Neuronal stem cell (in vitro differentiated cells): ENCODE results near the gene CHMP4A.

Source experiments
- DNase-seq: peaks from one replicate; pipeline ENCODE4 v3.0.0-alpha.2; 2013; ENCODE audit warnings: low spot score
- H2AFZ ChIP-seq: one replicate; pipeline ENCODE4 v1.6.1; 2013; ENCODE audit warnings: mild to moderate bottlenecking, low read length, inconsistent platforms
- H2AK5ac ChIP-seq: 2 replicates; pipeline ENCODE4 v1.6.1; 2013; ENCODE audit warnings: low read depth, mild to moderate bottlenecking, inconsistent platforms, low read length, moderate library complexity, mixed read lengths
- H2BK120ac ChIP-seq: 2 replicates; pipeline ENCODE4 v1.6.1; 2013; ENCODE audit warnings: low read depth, mild to moderate bottlenecking, inconsistent platforms, low read length, moderate library complexity, mixed read lengths
- H2BK12ac ChIP-seq: one replicate; pipeline ENCODE4 v1.6.1; 2013; ENCODE audit warnings: low read length, inconsistent platforms
- H2BK15ac ChIP-seq: 2 replicates; pipeline ENCODE4 v1.6.1; 2013; ENCODE audit warnings: mild to moderate bottlenecking, low read length, inconsistent platforms, mixed read lengths
- H2BK5ac ChIP-seq: one replicate; pipeline ENCODE4 v1.6.1; 2013; ENCODE audit warnings: inconsistent platforms, mild to moderate bottlenecking, low read length, moderate library complexity
- H3K14ac ChIP-seq: one replicate; pipeline ENCODE4 v1.6.1; 2013; ENCODE audit warnings: low read length, inconsistent platforms
- H3K18ac ChIP-seq: 2 replicates; pipeline ENCODE4 v1.6.1; 2013; ENCODE audit warnings: low read length, inconsistent platforms
- H3K23ac ChIP-seq: 2 replicates; pipeline ENCODE4 v1.6.1; 2013; ENCODE audit warnings: low read depth, mild to moderate bottlenecking, mixed read lengths, low read length, inconsistent platforms; ENCODE audit not compliant: poor library complexity
- H3K27ac ChIP-seq: replicated peaks from 3 replicates; pipeline ENCODE4 v1.5.1; 2013; ENCODE audit warnings: low read length, inconsistent platforms
- H3K27me3 ChIP-seq, 3 experiments: 2 replicates each; pipeline ENCODE4 v1.6.1; 2013; ENCODE audit warnings: low read length in 3 of 3, mild to moderate bottlenecking in 2 of 3, inconsistent platforms in 1 of 3, low read depth in 1 of 3, mixed read lengths in 1 of 3, moderate library complexity in 1 of 3; ENCODE audit not compliant: control insufficient read depth in 3 of 3, insufficient read depth in 3 of 3
- H3K36me3 ChIP-seq, 2 donors: replicated peaks in 1 of 2; 2 replicates each; pipeline ENCODE4 v1.6.1; 2013; ENCODE audit warnings: low read length in 2 of 2; ENCODE audit not compliant: control insufficient read depth in 2 of 2, insufficient read depth in 2 of 2
- H3K4ac ChIP-seq: 2 replicates; pipeline ENCODE4 v1.6.1; 2013; ENCODE audit warnings: inconsistent platforms, mild to moderate bottlenecking, low read length, moderate library complexity
- H3K4me1 ChIP-seq, 2 donors: 1 replicate in 1 of 2; 2 replicates in 1 of 2; pipeline ENCODE4 v1.6.1; 2013; ENCODE audit warnings: low read length in 2 of 2, low read depth in 1 of 2; ENCODE audit not compliant: control insufficient read depth in 2 of 2, insufficient read depth in 1 of 2
- H3K4me2 ChIP-seq: one replicate; pipeline ENCODE4 v1.6.1; 2013; ENCODE audit warnings: mild to moderate bottlenecking, low read length, inconsistent platforms; ENCODE audit not compliant: insufficient read depth, poor library complexity, severe bottlenecking
- H3K4me3 ChIP-seq, 2 donors: 2 replicates each; pipeline ENCODE4 v1.5.1; 2013; ENCODE audit warnings: low read length in 2 of 2, mild to moderate bottlenecking in 2 of 2, inconsistent platforms in 1 of 2, moderate library complexity in 1 of 2
- H3K79me1 ChIP-seq: one replicate; pipeline ENCODE4 v1.6.1; 2013; ENCODE audit warnings: low read depth, mild to moderate bottlenecking, inconsistent platforms, low read length, moderate library complexity
- H3K9ac ChIP-seq: one replicate; pipeline ENCODE4 v1.6.1; 2013; ENCODE audit warnings: mild to moderate bottlenecking, low read depth, low read length, inconsistent platforms; ENCODE audit not compliant: poor library complexity
- H3K9me3 ChIP-seq, 2 donors: replicated peaks in 1 of 2; 2 replicates each; pipeline versions ENCODE3 to v1.6.1; 2013; ENCODE audit warnings: low read length in 2 of 2, mild to moderate bottlenecking in 2 of 2, inconsistent platforms in 1 of 2, low read depth in 1 of 2, mixed read lengths in 1 of 2, moderate library complexity in 1 of 2; ENCODE audit not compliant: control insufficient read depth in 2 of 2, insufficient read depth in 1 of 2
- H4K8ac ChIP-seq: one replicate; pipeline ENCODE4 v1.6.1; 2013; ENCODE audit warnings: low read depth, mild to moderate bottlenecking, inconsistent platforms, low read length, moderate library complexity
- H4K91ac ChIP-seq: one replicate; pipeline ENCODE4 v1.6.1; 2013; ENCODE audit warnings: low read length, low read depth, mild to moderate bottlenecking, inconsistent platforms; ENCODE audit not compliant: poor library complexity
- WGBS, 2 donors: extraction: QIAGEN DNeasy Blood & Tissue Kit; methylation state at CpG; one replicate each; pipeline ENCODE4 v1.1.7; 2013; ENCODE audit warnings: missing lambda C conversion rate in 2 of 2, mixed read lengths in 1 of 2; ENCODE audit not compliant: insufficient read length in 2 of 2, insufficient replicate concordance in 1 of 2; ENCODE audit errors: extremely low coverage in 2 of 2; 5-methylcytosine and 5-hydroxymethylcytosine counted together

The CHMP4A gene

DNA sequence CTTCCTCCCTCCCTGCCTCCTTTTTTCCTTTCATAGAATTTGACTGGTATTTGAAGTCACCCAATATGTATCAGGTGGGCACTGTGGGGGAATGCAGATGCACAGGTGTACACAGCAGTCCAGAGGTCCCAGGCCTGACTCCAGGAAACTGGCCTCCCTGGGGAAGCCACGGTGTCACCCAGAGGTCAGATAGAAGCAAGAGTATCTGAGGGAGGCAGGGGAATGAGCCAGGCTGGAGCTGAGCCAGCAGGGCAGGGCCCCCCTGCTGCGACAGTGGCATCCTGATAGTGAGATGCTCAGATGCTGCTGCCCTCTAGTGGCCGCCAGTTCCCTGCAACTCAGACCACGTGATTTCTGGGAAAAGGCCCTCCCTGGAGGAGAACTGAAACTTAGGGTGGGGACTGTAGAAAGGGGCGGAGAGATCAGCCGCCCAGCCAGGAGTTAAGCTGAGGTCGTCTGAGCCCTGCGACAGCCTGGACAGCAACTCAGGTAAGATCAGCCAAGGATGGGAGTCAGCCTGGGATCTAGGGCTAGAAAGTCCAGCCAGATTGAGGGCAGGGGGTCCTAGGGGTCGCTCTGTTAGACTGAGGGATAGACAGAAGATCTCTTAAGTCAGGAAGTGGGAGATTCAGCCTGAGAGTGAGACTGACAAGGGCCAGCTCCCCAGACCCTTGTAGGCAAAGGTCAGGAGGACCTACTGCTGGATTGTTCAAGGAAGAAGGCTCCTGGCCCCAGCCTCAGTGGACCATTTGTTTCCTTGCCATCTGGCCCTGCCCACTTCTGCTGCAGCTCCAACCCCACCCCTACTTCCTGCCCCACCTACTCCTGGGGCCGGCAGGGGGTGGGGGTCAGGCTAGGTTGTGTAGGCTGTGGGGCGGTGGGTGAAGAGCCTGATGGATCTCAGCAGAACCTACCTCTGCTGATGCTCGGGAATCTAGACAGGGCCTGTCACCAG lies 52.2 kb downstream of the CHMP4A start, which contains the start of gene IRF9:
IRF9 (plus strand) TSS at position 416 of the 955 bp plus-strand sequence. CDS start 880 bp downstream, outside the sequence.
- H3K79me1 ChIP-seq: no peaks in the 10 kb centered on the region
- H2BK12ac ChIP-seq: no peak within 1 kb of the TSS
- H2AK5ac ChIP-seq: peak within 1 kb of the TSS; percentile 82
- peak within 1 kb of the TSS; percentile 37 for H3K23ac ChIP-seq
- H3K4me3 ChIP-seq: peak within 1 kb of the TSS in 1 of 2 donors; percentile 50
- H2BK5ac ChIP-seq: peak within 1 kb of the TSS; percentile 19
- H4K91ac ChIP-seq: no peak within 1 kb of the TSS
- no peaks in the 10 kb centered on the region for H3K9me3 ChIP-seq
- H4K8ac ChIP-seq: no peak within 1 kb of the TSS
- peak; percentile 97 for DNase-seq
- H2AFZ ChIP-seq: peak within 1 kb of the TSS; percentile 78
- H3K36me3 ChIP-seq: peaks cover 42 to 73% of the 10 kb centered on the region in 2 donors
- peak within 1 kb of the TSS; percentile 70 for H3K27ac ChIP-seq
- H3K4me1 ChIP-seq: peaks cover 7 to 13% of the 10 kb centered on the region in 2 donors
- H3K4me2 ChIP-seq: peak within 1 kb of the TSS; percentile 58
- H3K9ac ChIP-seq: peak within 1 kb of the TSS; percentile 82
- no peak within 1 kb of the TSS for H2BK120ac ChIP-seq
- H3K18ac ChIP-seq: peak within 1 kb of the TSS; percentile 70
- H3K4ac ChIP-seq: no peak within 1 kb of the TSS
- H3K27me3 ChIP-seq: no peaks in the 10 kb centered on the region
- no peak within 1 kb of the TSS for H2BK15ac ChIP-seq
- WGBS, 2 donors: no CpG with 5 or more reads among the region's 12 CpGs
- H3K14ac ChIP-seq: peak within 1 kb of the TSS; percentile 17

DNA sequence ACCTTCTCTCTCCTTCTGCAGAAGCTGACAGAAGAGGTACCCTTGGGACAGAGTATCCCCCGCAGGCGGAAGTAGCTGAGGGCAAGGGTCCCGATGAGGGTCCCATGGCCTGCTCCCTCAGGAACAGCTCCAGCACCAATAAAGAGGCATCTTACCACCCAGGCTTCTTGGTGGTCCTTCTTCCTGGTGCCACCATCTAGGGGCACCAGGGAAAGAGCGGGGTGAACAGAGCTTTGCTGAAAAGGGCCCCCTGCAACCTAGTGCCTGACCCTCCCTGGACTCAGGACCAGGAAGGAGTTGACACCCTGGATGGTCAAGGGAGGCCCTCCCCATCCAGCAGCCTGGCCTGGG lies 52.8 kb downstream of the CHMP4A start:
- no peaks in the 10 kb centered on the region for H3K79me1 ChIP-seq
- peaks cover 43 to 73% of the 10 kb centered on the region in 2 donors for H3K36me3 ChIP-seq
- no peak overlapping the region for H3K4me2 ChIP-seq
- no peak overlapping the region for H3K23ac ChIP-seq
- no CpG with 5 or more reads among the region's 4 CpGs for WGBS, 2 donors
- DNase-seq: no peak
- H2BK5ac ChIP-seq: no peak overlapping the region
- no peak overlapping the region for H4K8ac ChIP-seq
- H3K4ac ChIP-seq: no peak overlapping the region
- peaks cover 7 to 13% of the 10 kb centered on the region in 2 donors for H3K4me1 ChIP-seq
- no peaks in the 10 kb centered on the region for H3K9me3 ChIP-seq
- H3K9ac ChIP-seq: no peak overlapping the region
- no peak overlapping the region for H2BK12ac ChIP-seq
- no peak overlapping the region for H3K27ac ChIP-seq
- H3K27me3 ChIP-seq: no peaks in the 10 kb centered on the region
- no peak overlapping the region for H4K91ac ChIP-seq
- H2BK15ac ChIP-seq: no peak overlapping the region
- H2BK120ac ChIP-seq: no peak overlapping the region
- H3K4me3 ChIP-seq: no peak overlapping the region
- no peak overlapping the region for H2AK5ac ChIP-seq
- H3K14ac ChIP-seq: no peak overlapping the region
- H2AFZ ChIP-seq: no peak overlapping the region
- no peak overlapping the region for H3K18ac ChIP-seq

DNA sequence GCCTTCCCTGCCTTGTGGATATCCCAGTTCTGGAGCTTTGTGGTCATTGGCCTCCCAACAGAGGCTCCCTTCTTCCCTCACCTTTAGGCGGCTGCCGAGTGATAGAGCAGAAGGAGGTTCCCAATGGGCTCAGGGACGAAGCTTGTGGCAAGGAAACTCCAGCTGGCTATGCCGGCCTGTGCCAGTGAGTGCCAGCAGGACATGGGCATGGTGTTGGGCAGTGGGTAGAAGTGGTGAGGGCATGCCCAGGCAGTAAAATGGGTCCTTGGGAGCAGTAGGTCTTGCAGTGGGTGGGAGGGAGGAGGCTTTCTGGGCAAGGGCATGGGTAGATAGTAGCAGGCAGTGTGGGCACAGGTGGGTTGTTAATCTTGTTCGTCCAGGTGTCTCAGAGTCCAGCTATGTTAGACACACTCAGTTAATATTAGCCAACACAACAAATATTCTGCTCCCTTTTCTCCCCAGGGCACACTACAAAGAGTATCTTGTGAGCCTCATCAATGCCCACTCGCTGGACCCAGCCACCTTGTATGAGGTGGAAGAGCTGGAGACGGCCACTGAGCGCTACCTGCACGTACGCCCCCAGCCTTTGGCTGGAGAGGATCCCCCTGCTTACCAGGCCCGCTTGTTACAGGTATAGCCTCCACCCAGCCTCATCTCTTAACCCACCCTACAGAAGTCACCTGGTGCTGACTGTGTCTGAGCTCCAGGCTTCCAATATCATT lies 53.4 kb downstream of the CHMP4A start:
- no peaks in the 10 kb centered on the region for H3K79me1 ChIP-seq
- no peak overlapping the region for H3K4ac ChIP-seq
- no peak overlapping the region for H3K14ac ChIP-seq
- no peak overlapping the region for H2AFZ ChIP-seq
- H3K4me2 ChIP-seq: no peak overlapping the region
- DNase-seq: no peak
- peaks cover 43 to 73% of the 10 kb centered on the region in 2 donors for H3K36me3 ChIP-seq
- no peak overlapping the region for H3K18ac ChIP-seq
- no peak overlapping the region for H4K91ac ChIP-seq
- no peaks in the 10 kb centered on the region for H3K9me3 ChIP-seq
- no peak overlapping the region for H3K9ac ChIP-seq
- H4K8ac ChIP-seq: no peak overlapping the region
- no peak overlapping the region for H2BK12ac ChIP-seq
- peaks cover 7 to 13% of the 10 kb centered on the region in 2 donors for H3K4me1 ChIP-seq
- WGBS, 2 donors: no CpG with 5 or more reads among the region's 11 CpGs
- H2AK5ac ChIP-seq: no peak overlapping the region
- peak overlapping the region in 1 of 2 donors; percentile 13 for H3K4me3 ChIP-seq
- H2BK120ac ChIP-seq: no peak overlapping the region
- no peak overlapping the region for H2BK5ac ChIP-seq
- no peak overlapping the region for H3K27ac ChIP-seq
- H3K27me3 ChIP-seq: no peaks in the 10 kb centered on the region
- no peak overlapping the region for H3K23ac ChIP-seq
- no peak overlapping the region for H2BK15ac ChIP-seq
